NCI-H2029 treated with DMSO at 0.1 percent for 48 hours (cell line): ENCODE results near the gene CPSF4L.
A peak's percentile ranks its signal among the peaks of the same experiment; 100 is the strongest.

Experiments used
- DNase-seq: peaks from one replicate; lab custom pipeline; 2025; lab: John Stamatoyannopoulos, UW

Gene CPSF4L

GRCh38 chr17:73289549-73290254, 28.0 kb upstream of the CPSF4L start:
- DNase-seq, result no peak

- no peak for DNase-seq
Observed at GRCh38 chr17:73288534-73289302, 27.0 kb upstream of the CPSF4L start.

GRCh38 chr17:73286863-73287296, 25.2 kb upstream of the CPSF4L start:
- DNase-seq, result peak; percentile 46

GRCh38 chr17:73285916-73286862, 24.5 kb upstream of the CPSF4L start:
- DNase-seq, result no peak

GRCh38 chr17:73285603-73285908, 23.9 kb upstream of the CPSF4L start:
- no peak for DNase-seq

- no peak for DNase-seq
Observed at GRCh38 chr17:73284906-73285602, 23.4 kb upstream of the CPSF4L start.

- DNase-seq, result no peak
Observed at GRCh38 chr17:73284354-73284753, 22.7 kb upstream of the CPSF4L start.

GRCh38 chr17:73283841-73284282, 22.2 kb upstream of the CPSF4L start:
- no peak for DNase-seq

GRCh38 chr17:73283250-73283649, 21.6 kb upstream of the CPSF4L start:
- no peak for DNase-seq

GRCh38 chr17:73282629-73283028, 20.9 kb upstream of the CPSF4L start:
- no peak for DNase-seq

GRCh38 chr17:73281928-73282327, 20.2 kb upstream of the CPSF4L start:
- no peak for DNase-seq

- DNase-seq, result no peak
Observed at GRCh38 chr17:73280191-73280590, 18.5 kb upstream of the CPSF4L start.

GRCh38 chr17:73279704-73280103, 18.0 kb upstream of the CPSF4L start:
- DNase-seq, result no peak

- DNase-seq, result peak; percentile 53
Observed at GRCh38 chr17:73278465-73279453, 17.1 kb upstream of the CPSF4L start.

- DNase-seq, result no peak
Observed at GRCh38 chr17:73278049-73278464, 16.4 kb upstream of the CPSF4L start.

- no peak for DNase-seq
Observed at GRCh38 chr17:73274490-73274889, 12.8 kb upstream of the CPSF4L start.

- DNase-seq, result no peak
Observed at GRCh38 chr17:73272906-73273218, 11.2 kb upstream of the CPSF4L start.

- DNase-seq, result no peak
Observed at GRCh38 chr17:73271072-73271471, 9.4 kb upstream of the CPSF4L start.

- DNase-seq, result no peak
Observed at GRCh38 chr17:73269791-73270190, 8.1 kb upstream of the CPSF4L start.

GRCh38 chr17:73269329-73269615, 7.6 kb upstream of the CPSF4L start:
- no peak for DNase-seq
